Stimulated activated CD4-positive, alpha-beta T cell treated with anti-CD3 and anti-CD28 coated beads, Interleukin-12 subunit alpha, Interleukin-12 subunit beta, amount 100 ng/mL, for 24 hours (primary cell): ENCODE data around the gene ASB8.
"Not testable (repeated sequence)": the region's sequence is repeated elsewhere in the genome, so short reads cannot be mapped to it uniquely, and the experiment has no call there.

Source experiments
- DNase-seq, 2 experiments: peaks; one replicate each; pipeline ENCODE4 v3.0.0-alpha.2; 2020; ENCODE audit warnings: low read depth in 2 of 2

Gene ASB8

DNA sequence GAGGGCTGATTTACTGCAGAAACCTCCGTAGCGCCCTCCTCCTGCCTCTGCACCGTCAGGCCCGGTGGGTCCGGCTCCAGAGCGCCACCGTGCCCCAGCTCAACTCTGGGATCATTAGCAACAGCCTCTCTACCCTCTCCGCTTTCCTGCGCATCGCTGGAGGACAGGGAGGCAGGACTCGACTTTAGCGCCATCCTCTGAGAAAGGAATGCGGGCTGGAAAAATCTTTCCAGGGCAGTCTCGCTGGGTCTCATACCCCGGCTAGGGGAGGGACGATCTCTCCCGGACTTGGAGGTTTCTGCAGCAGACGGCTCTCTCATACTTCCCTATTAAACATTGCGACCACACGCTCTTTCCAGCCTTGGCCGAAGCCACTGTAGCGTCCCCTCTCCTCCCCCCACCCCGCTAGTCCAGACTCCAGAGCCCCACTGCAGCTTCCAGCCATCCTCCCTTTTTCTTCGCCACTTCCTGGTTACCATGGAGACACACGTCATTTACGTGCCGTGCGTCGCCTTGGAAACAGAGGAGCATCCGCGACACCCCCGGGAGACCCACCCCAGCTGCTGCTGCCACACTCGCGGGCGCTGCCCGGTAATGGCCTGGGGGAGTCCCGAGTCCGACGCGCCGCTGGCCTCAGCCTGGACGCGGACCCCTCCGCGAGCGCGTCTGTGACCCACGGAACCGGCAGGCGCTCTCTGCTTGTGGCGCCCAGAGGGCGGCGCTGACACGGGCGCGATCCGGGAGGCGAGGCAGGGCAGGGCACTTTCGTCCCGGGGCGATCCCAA, 26.0 kb upstream of the ASB8 start, which contains the start of gene CCDC184:
CCDC184 (plus strand) TSS at position 554 of the 785 bp plus-strand sequence. CDS start 479 bp downstream, outside the sequence.
- DNase-seq, result peak; percentile 44 to 54

- DNase-seq, result no peak
Observed at GRCh38 chr12:48182631-48183030, 25.3 kb upstream of the ASB8 start.

GRCh38 chr12:48180857-48181495, 23.7 kb upstream of the ASB8 start:
- no peak for DNase-seq

DNA sequence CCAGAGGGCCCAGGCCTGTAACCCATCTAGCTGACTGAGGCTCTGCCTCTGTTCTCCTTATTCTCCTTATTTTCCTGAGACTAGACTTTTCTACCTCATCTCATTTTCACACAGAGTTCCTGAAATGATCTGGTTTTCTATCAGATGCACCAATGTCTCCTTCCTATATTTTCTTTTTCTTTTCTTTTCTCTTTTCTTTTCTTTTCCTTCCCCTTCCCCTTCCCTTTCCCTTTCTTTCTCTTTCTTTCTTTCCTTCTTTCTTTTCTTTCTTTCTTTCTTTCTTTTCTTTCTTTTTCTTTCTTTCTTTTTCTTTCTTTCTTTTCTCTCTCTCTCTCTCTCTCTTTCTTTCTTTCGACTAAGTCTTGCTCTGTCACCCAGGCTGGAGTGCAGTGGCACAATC, 23.1 kb upstream of the ASB8 start:
- DNase-seq, result no peak

DNA sequence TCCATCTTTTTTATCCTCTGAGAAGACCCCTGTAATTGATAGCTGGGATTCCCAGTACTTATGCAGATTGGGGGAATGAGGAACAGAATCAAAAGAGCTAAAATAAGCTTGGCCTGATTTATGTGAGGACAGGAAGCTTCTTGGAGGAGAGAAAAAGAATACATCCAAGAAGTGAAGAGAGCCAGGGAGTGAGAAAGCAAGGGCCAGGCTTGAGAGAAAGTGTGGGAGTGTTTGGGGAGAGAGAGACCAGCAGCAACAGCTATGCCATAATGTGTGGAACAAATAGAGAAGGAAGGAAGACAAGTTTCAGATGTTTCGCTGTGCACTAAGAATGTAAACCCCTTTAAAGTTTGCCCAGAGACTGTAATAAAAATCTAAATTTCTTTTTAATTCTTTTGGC, 22.2 kb upstream of the ASB8 start:
- DNase-seq, result no peak

DNA sequence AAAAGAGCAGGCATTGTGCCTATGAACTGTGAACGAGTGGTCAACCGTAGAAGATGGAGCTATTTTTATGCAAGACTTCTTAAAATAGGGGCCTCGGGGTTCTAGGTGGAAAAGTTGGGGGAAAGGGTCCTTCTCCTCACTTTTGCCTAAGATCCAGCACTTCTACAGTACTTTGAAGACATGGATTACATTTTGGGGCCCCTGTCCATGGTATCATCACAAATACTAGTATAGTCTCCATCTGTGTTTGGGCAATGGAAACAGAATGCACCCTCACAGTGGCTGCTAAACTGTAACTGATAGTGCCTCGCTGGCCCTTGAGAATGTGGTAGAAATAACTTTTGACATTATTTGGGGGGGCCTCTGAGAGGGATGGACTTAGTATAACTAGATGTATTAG, 20.7 kb upstream of the ASB8 start:
- no peak for DNase-seq

DNA sequence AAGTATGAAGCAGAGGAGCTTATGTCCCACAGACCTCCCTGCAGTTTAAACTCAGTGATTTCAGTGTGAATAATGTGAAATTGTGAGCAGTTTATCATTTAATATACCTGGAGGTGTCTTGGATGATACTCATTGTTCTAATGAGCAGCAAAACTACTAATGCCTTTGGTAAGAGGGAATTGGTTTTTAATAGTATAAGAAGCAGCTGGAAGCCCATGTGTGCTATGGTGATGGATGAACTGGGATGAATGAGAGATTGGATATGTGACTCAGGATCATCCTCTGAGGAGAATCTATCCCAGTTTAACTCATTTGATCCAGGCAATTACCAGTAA, 19.1 kb upstream of the ASB8 start:
- no peak for DNase-seq

DNA sequence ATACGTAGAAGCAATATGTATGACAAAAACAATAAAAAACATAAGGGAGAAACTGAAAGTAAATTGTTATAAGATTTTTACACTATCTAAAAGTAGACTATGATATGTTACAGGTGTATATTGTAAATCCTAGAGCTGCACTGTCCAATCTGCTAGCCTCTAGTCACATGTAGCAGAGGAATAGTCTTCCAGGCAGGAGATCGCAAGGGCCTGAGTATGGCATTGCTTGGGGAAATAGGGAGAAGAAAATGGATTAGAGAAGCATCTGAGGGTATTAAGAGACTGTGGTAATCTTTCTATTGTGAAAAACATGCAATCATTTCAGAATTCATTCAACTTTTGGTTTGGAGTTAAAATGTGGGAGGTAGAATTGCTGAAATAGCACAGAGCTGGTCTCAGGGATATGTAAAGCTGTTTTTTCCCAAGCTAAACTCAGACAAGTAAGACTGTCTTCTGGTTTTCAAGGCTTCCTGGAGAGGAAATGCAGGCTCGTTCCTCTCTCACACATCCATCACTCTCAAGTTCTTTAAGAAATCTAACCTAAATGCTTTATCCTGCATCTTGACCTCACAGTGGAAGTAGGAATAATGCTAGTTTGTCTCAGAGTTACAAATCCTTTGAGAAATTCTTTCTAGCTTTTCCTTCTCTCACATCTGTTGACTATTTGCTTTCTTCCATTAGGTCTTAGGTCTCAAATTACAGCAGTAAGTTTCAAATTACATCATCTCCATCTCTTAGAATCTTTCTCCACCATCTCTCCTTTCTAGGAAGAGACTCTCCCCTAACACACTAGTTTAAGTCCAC, 18.5 kb upstream of the ASB8 start:
- DNase-seq, result no peak

- DNase-seq, result no peak
Observed at GRCh38 chr12:48169011-48169410, 11.7 kb upstream of the ASB8 start.

DNA sequence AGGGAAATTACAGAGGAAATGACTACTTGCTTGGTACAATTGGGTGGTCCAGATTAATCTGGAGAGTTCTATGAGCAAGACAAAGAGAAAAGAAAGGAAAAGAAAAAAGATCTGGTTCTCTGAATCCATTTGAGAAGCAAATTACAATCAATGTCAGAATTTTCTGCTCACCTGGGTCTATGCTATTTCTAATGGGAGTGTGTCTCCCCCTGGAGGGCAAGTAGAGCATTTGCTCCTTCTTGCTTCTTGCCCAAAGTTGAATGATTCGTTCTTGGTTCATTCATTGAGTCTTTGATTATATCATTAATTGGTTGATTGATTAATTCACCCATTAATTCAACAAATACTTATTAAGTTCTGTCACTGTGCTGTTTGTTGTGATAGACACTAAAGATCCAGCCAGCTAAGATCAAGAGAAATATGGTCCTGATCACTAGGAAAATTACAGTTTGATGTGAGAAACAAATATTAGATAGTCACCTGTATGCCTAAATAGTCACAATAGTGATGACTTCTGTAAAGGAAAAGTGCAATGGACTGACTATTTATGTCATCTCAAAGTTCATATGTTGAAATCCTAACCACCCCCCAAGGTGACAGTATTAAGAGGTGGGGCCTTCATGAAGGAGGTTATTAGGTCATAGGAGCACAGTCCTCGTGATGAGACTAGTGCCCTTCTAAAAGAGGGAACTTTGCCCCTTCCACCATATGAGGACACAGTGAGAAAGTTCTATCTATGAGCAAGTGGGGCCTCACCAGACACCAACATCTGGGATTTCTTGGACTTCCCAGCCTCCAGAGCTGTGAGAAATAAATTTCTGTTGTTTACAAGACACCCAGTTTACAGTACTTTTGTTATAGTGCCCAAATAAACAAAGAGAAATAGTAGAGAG, 8.0 kb upstream of the ASB8 start:
- no peak for DNase-seq

- no peak for DNase-seq
Observed at GRCh38 chr12:48164451-48164850, 7.1 kb upstream of the ASB8 start.

DNA sequence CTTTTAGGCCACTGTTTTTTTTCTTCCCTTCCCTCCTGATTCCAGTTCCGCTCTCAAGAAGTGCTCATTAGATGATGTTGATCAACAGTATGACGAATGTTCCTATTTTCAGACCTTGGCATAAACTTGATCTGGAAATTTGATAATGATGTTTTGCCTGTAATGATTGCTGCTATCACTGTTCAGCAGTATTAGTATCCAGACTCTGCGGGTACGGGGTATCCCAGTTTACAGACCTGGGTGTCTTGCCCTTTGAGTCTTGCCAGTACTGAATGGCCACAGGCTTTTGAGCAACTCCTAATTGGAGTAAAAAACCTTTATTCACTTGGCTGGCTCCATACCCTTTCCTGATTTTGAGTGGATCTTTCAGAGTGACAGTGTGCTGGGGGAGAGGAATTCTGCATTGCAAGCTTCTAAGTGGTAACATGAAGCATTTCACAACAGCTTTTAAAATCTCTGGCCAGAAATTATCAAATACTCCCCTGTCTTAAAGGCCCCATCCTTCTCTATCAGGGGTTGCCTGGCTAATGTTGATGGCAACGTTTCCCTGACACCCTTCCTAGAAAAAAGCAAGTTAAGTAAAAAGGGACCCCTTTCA, 5.9 kb upstream of the ASB8 start:
- DNase-seq, result no peak

DNA sequence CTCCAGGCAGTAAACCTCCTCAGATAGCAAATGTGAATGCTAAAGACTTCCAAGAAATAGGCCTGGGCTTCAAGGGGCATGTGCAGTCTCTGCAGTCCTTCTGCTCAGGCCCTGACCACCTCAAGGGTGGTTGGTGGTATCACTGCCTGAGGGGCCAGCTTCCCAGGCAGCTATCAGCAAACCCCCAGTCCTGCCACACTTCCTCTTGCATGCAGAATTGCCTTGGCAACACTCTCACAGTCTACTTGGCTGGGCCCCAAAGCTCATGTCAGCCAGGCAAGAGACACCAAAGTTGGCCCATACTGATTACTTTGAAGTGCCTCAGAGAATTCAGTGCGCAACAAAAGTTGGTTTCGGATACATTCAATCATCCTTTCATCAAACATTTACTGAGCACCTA, 3.5 kb upstream of the ASB8 start:
- DNase-seq, result no peak

GRCh38 chr12:48160046-48160445, 2.7 kb upstream of the ASB8 start:
- DNase-seq, result no peak

GRCh38 chr12:48157889-48158370, 615 bp upstream of the ASB8 start:
- DNase-seq, result no peak

- no peak for DNase-seq
Observed at GRCh38 chr12:48156652-48157017, 680 bp downstream of the ASB8 start.

DNA sequence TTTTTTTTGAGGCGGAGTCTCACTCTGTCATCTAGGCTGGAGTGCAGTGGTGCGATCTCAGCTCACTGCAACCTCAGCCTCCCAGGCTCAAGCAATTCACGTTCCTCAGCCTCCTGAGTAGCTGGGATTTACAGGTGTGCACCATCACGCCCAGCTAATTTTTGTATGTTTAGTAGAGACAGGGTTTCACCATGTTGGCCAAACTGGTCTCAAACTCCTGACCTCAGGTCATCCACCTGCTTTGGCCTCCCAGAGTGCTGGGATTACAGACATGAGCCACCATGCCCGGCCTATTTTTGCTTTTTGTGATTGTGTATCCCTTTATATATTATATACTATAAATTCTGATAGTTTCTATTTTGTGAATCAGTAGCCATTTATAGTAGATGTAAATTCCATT, 1.5 kb downstream of the ASB8 start:
- not testable (repeated sequence) for DNase-seq

- no peak for DNase-seq
Observed at GRCh38 chr12:48151103-48151771, 6.1 kb downstream of the ASB8 start.

DNA sequence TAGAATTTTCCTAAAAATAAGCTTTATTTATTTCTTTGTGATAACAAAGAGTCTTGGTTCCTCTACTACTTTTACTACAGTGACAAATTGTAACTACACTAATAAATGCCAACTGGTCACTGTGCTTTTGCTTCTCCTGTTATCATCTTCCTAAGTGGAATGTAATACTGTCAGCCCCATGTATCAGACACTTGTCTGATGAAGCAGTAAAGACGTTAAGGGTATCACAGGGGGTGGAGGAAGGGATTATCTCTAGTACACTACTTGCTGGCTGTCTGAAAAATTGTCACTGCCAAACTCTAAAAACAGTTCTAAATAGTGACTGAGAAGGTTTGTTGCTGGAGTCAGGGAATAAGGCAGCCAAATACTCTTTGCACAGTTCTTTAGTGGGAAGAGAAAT, 11.3 kb downstream of the ASB8 start:
- no peak for DNase-seq

DNA sequence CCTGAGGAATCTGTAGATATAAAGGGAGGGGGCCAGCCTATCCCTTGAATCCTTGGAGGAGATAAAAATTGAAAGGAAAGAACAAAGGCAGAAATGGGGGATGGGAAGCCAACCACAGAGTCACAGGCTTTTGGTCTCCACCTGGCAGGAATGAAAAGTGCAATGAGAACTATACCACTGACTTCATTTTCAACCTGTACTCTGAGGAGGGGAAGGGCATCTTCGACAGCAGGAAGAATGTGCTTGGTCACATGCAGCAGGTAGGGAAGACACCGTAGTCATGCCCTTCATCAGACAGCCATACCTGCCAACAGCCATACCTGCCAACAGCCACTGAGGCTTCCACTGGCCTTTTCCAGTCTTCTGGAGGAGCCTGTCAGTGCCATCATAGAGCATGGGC, 13.4 kb downstream of the ASB8 start:
- no peak for DNase-seq
